HepG2 (cell line): Measurements from ENCODE around the gene PCIF1. TPM values are rescaled to one million over a fixed set of nuclear protein-coding genes. Genes with fewer than 3 reads are reported as not detected.

Experiments
- ARHGAP35 ChIP-seq: sonication (generic); formaldehyde crosslinking; IDR thresholded peaks from 2 replicates; pipeline ENCODE4 v1.9.0; 2022; ENCODE audit warnings: mild to moderate bottlenecking, inconsistent platforms, moderate library complexity, missing genetic modification reagents, borderline replicate concordance
- ATRX ChIP-seq: sonication (generic); formaldehyde crosslinking; IDR thresholded peaks from 2 replicates; pipeline ENCODE4 v1.4.0; 2020; ENCODE audit warnings: missing genetic modification reagents, borderline replicate concordance
- FOXO1 ChIP-seq: sonication (generic); formaldehyde crosslinking; IDR thresholded peaks from 2 replicates; pipeline ENCODE4 v1.4.0; 2020; ENCODE audit warnings: missing genetic modification reagents
- MAF1 ChIP-seq: sonication (generic); formaldehyde crosslinking; IDR thresholded peaks from 2 replicates; pipeline ENCODE4 v1.5.0; 2020; ENCODE audit warnings: missing genetic modification reagents, borderline replicate concordance
- NR2F6 ChIP-seq, 2 experiments: IDR thresholded peaks; 2 replicates each; pipeline ENCODE4 v1.6.1; 2016; ENCODE audit warnings: antibody characterized with exemption in 1 of 2, mild to moderate bottlenecking in 1 of 2
- PCBP1 ChIP-seq: fragments of 200-400 bp; formaldehyde crosslinking; IDR thresholded peaks from 2 replicates; pipeline ENCODE4 v1.6.1; 2017; ENCODE audit warnings: mild to moderate bottlenecking, low read depth, low read length, borderline replicate concordance
- RFX5 ChIP-seq: IDR thresholded peaks from 2 replicates; pipeline ENCODE4 v1.6.1; 2011; ENCODE audit warnings: low read depth, low read length, improper control_type of control experiment
- SMYD3 ChIP-seq: sonication (generic); formaldehyde crosslinking; IDR thresholded peaks from 2 replicates; pipeline ENCODE4 v1.8.1; 2023; ENCODE audit warnings: mild to moderate bottlenecking, missing genetic modification reagents
- TBX2 ChIP-seq: sonication (generic); formaldehyde crosslinking; IDR thresholded peaks from 2 replicates; pipeline ENCODE4 v1.5.0; 2020; ENCODE audit warnings: missing genetic modification reagents, mild to moderate bottlenecking, borderline replicate concordance
- ZNF343 ChIP-seq: sonication (generic); formaldehyde crosslinking; IDR thresholded peaks from 2 replicates; pipeline ENCODE4 v1.4.0; 2020; ENCODE audit warnings: mild to moderate bottlenecking, missing genetic modification reagents
- ZNF782 ChIP-seq: sonication (generic); formaldehyde crosslinking; IDR thresholded peaks from 2 replicates; pipeline ENCODE4 v1.4.0; 2020; ENCODE audit warnings: missing genetic modification reagents, mild to moderate bottlenecking, borderline replicate concordance
- polyA plus RNA-seq, 8 experiments: library from polyadenylated mRNA; depleted of rRNA in 3 of 8; stranded (reverse) in 7 of 8; unstranded in 1 of 8; fragments of >200 nt; fragmentation: Illumina TruSeq in 4 of 8; extraction: Trizol in 4 of 8; gene quantifications; 2 replicates each; pipeline versions ENCODE4 v1.2.1 to v1.2.3, GENCODE V29; 2011 to 2016; ENCODE audit warnings: low read depth in 4 of 8, missing spikeins in 1 of 8, mixed read lengths in 1 of 8; ENCODE audit not compliant: insufficient read depth in 1 of 8
- total RNA-seq, 5 experiments: library from RNA; depleted of rRNA; stranded (reverse); fragments of >200 nt; fragmentation: Illumina TruSeq; extraction: Trizol; gene quantifications; 2 replicates each; pipeline ENCODE4 v1.2.3, GENCODE V29; 2016; ENCODE audit warnings: low read depth in 1 of 5
- TF ChIP-seq, protein P1 (sequence below): IDR thresholded peaks from 2 replicates; pipeline ENCODE4 v1.6.1; 2016; ENCODE audit warnings: missing compliant biosample characterization, missing genetic modification reagents, borderline replicate concordance
- TF ChIP-seq, protein P2 (sequence below): IDR thresholded peaks from 2 replicates; pipeline ENCODE4 v1.6.1; 2012; ENCODE audit warnings: inconsistent platforms
- TF ChIP-seq, protein P3 (sequence below): sonication (generic); formaldehyde crosslinking; IDR thresholded peaks from 2 replicates; pipeline ENCODE4 v1.4.0; 2020; ENCODE audit warnings: missing genetic modification reagents
- TF ChIP-seq, protein P4 (sequence below): sonication (generic); formaldehyde crosslinking; IDR thresholded peaks from 2 replicates; pipeline ENCODE4 v1.4.0; 2020; ENCODE audit warnings: missing genetic modification reagents
- TF ChIP-seq, protein P5 (sequence below): sonication (generic); formaldehyde crosslinking; IDR thresholded peaks from 2 replicates; pipeline ENCODE4 v1.5.0; 2020; ENCODE audit warnings: mild to moderate bottlenecking, missing genetic modification reagents, borderline replicate concordance
- TF ChIP-seq, protein P6 (sequence below): sonication (generic); formaldehyde crosslinking; IDR thresholded peaks from 2 replicates; pipeline ENCODE4 v1.5.1; 2020; ENCODE audit warnings: mild to moderate bottlenecking, missing genetic modification reagents, borderline replicate concordance

The PCIF1 gene
- total and polyA plus RNA-seq, 2 of the 13 experiments (the other 11 are each of a cell fraction or from before 2014, with no cell fraction given) = 20.9 to 24.4 TPM

DNA sequence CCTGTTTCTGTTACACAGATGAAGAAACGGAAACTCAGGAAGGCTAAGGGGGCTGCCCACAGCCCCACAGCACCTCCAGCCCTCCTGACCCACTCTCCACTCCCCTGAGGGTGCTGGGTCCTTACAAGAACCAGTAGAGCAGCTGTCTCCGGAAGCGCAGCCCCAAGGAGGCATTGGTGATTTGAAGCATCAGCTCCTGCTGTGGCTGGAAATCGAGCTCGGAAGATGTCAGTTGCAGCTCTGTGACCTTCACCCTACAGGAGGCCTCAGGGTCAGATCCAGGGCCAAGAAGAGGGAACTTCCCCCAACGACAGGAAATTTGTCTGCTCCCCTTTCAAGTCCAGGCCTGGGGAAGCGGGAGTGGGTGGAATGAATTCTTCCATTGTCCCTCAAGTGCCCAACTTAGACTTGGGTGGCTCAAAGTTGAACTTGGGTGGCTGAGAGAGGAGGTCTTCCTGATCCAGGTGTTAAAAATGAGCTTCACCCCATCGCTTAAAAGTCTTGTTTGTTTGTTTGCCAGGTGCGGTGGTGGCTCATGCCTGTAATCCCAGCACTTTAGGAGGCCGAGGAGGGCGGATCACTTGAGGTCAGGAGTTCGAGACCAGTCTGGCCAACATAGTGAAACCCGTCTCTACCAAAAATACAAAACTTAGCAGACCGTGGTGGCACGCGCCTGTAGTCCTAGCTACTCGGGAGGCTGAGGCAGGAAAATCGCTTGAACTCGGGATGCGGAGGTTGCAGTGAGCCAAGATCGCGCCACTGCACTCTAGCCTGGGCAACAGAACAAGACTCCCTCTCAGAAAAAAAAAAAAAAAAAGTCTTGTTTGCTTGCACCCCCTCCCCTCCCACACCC is 24.4 kb upstream of the PCIF1 start (continued):
- TF ChIP-seq, protein P1, sequence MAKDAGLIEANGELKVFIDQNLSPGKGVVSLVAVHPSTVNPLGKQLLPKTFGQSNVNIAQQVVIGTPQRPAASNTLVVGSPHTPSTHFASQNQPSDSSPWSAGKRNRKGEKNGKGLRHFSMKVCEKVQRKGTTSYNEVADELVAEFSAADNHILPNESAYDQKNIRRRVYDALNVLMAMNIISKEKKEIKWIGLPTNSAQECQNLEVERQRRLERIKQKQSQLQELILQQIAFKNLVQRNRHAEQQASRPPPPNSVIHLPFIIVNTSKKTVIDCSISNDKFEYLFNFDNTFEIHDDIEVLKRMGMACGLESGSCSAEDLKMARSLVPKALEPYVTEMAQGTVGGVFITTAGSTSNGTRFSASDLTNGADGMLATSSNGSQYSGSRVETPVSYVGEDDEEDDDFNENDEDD = no peak
- peak; percentile 95 for TF ChIP-seq NR2F6 (IDR thresholded peaks at IDR 0.05)
- peak; percentile 93 for TF ChIP-seq NR2F6 (CRISPR knock-in tag; IDR thresholded peaks at IDR 0.05)
- 0 out of 2 replicates have a peak, but pooled peaks have one; percentile 24 for TF ChIP-seq ZNF782
- TF ChIP-seq, protein P2, sequence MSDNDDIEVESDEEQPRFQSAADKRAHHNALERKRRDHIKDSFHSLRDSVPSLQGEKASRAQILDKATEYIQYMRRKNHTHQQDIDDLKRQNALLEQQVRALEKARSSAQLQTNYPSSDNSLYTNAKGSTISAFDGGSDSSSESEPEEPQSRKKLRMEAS = no peak
- TF ChIP-seq, protein P3, sequence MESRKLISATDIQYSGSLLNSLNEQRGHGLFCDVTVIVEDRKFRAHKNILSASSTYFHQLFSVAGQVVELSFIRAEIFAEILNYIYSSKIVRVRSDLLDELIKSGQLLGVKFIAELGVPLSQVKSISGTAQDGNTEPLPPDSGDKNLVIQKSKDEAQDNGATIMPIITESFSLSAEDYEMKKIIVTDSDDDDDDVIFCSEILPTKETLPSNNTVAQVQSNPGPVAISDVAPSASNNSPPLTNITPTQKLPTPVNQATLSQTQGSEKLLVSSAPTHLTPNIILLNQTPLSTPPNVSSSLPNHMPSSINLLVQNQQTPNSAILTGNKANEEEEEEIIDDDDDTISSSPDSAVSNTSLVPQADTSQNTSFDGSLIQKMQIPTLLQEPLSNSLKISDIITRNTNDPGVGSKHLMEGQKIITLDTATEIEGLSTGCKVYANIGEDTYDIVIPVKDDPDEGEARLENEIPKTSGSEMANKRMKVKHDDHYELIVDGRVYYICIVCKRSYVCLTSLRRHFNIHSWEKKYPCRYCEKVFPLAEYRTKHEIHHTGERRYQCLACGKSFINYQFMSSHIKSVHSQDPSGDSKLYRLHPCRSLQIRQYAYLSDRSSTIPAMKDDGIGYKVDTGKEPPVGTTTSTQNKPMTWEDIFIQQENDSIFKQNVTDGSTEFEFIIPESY = no peak
- no peak for TF ChIP-seq PCBP1
- TF ChIP-seq SMYD3 (CRISPR knock-in tag) = no peak
- peak; percentile 41; the same call in 1 of the 2 replicates for TF ChIP-seq FOXO1 (CRISPR knock-in tag)
- peak; percentile 49 for TF ChIP-seq TBX2
- TF ChIP-seq, protein P4, sequence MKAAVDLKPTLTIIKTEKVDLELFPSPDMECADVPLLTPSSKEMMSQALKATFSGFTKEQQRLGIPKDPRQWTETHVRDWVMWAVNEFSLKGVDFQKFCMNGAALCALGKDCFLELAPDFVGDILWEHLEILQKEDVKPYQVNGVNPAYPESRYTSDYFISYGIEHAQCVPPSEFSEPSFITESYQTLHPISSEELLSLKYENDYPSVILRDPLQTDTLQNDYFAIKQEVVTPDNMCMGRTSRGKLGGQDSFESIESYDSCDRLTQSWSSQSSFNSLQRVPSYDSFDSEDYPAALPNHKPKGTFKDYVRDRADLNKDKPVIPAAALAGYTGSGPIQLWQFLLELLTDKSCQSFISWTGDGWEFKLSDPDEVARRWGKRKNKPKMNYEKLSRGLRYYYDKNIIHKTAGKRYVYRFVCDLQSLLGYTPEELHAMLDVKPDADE (CRISPR knock-in tag) = peak; percentile 52; the same call in 1 of the 2 replicates
- TF ChIP-seq, protein P5, sequence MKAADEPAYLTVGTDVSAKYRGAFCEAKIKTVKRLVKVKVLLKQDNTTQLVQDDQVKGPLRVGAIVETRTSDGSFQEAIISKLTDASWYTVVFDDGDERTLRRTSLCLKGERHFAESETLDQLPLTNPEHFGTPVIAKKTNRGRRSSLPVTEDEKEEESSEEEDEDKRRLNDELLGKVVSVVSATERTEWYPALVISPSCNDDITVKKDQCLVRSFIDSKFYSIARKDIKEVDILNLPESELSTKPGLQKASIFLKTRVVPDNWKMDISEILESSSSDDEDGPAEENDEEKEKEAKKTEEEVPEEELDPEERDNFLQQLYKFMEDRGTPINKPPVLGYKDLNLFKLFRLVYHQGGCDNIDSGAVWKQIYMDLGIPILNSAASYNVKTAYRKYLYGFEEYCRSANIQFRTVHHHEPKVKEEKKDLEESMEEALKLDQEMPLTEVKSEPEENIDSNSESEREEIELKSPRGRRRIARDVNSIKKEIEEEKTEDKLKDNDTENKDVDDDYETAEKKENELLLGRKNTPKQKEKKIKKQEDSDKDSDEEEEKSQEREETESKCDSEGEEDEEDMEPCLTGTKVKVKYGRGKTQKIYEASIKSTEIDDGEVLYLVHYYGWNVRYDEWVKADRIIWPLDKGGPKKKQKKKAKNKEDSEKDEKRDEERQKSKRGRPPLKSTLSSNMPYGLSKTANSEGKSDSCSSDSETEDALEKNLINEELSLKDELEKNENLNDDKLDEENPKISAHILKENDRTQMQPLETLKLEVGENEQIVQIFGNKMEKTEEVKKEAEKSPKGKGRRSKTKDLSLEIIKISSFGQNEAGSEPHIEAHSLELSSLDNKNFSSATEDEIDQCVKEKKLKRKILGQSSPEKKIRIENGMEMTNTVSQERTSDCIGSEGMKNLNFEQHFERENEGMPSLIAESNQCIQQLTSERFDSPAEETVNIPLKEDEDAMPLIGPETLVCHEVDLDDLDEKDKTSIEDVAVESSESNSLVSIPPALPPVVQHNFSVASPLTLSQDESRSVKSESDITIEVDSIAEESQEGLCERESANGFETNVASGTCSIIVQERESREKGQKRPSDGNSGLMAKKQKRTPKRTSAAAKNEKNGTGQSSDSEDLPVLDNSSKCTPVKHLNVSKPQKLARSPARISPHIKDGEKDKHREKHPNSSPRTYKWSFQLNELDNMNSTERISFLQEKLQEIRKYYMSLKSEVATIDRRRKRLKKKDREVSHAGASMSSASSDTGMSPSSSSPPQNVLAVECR (CRISPR knock-in tag) = no peak; the same call in 1 of the 2 replicates
- TF ChIP-seq ZNF343 = peak; percentile 86
- no peak for TF ChIP-seq MAF1 (CRISPR knock-in tag)
- no peak for TF ChIP-seq ARHGAP35
- TF ChIP-seq, protein P6, sequence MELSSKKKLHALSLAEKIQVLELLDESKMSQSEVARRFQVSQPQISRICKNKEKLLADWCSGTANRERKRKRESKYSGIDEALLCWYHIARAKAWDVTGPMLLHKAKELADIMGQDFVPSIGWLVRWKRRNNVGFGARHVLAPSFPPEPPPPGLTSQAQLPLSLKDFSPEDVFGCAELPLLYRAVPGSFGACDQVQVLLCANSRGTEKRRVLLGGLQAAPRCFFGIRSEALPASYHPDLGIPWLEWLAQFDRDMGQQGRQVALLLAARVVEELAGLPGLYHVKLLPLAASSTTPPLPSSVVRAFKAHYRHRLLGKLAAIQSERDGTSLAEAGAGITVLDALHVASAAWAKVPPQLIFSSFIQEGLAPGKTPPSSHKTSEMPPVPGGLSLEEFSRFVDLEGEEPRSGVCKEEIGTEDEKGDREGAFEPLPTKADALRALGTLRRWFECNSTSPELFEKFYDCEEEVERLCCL (CRISPR knock-in tag) = no peak
- TF ChIP-seq RFX5 = no peak
- no peak for TF ChIP-seq ATRX (CRISPR knock-in tag)
